Transverse colon (tissue), 4 donors: Measurements from ENCODE around the gene POLD4.

Experiments
- CTCF ChIP-seq, 5 experiments: fragments of 200-600 bp in 3 of 5; fragments of 450-650 bp in 2 of 5; sonication (generic) in 3 of 5; IDR thresholded peaks; 1 replicate in 2 of 5; 2 replicates in 3 of 5; pipeline ENCODE4 v1.5.1; 2016 to 2017; ENCODE audit warnings: antibody characterized with exemption in 5 of 5, inconsistent platforms in 3 of 5, mild to moderate bottlenecking in 2 of 5, moderate library complexity in 1 of 5
- POLR2A ChIP-seq: fragments of 450-650 bp; IDR thresholded peaks from one replicate; pipeline ENCODE4 v1.6.1; 2016; ENCODE audit warnings: antibody characterized with exemption, mild to moderate bottlenecking, moderate library complexity
- POLR2AphosphoS5 ChIP-seq, 3 donors: sonication (generic); formaldehyde crosslinking; IDR thresholded peaks; one replicate each; pipeline ENCODE4 v1.6.1; 2016; ENCODE audit warnings: antibody characterized with exemption in 3 of 3

DNA sequence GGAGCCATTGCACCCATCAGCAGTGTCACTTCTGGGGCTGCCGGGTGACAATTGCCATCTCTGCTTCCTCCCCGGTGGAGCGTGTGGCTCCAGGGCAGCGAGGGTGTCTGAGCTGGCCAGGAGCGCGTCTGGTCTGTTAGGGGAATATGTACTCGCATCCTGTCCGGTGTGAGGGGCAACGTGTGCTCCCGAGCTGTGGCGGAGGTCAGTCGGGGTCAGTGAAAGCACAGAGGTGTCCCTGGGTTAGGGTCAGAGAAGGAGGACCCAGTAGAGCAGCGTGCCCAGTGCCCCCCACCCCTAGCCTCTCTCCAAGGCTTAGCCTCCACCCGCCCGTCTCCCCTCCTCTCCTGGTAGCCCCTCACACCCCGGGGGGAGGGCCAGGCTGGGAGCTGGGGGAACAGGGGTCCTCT is 18.6 kb upstream of the POLD4 start:
- no peak for TF ChIP-seq POLR2AphosphoS5 (IDR thresholded peaks at IDR 0.05)
- TF ChIP-seq POLR2A = no peak
- TF ChIP-seq CTCF (IDR thresholded peaks at IDR 0.05) = no peak
